Eye (tissue), 1 donor: ENCODE results near the gene GFM1.

Source experiments
- DNase-seq: peaks from one replicate; pipeline ENCODE4 v3.0.0-alpha.2; 2015

Gene GFM1

DNA sequence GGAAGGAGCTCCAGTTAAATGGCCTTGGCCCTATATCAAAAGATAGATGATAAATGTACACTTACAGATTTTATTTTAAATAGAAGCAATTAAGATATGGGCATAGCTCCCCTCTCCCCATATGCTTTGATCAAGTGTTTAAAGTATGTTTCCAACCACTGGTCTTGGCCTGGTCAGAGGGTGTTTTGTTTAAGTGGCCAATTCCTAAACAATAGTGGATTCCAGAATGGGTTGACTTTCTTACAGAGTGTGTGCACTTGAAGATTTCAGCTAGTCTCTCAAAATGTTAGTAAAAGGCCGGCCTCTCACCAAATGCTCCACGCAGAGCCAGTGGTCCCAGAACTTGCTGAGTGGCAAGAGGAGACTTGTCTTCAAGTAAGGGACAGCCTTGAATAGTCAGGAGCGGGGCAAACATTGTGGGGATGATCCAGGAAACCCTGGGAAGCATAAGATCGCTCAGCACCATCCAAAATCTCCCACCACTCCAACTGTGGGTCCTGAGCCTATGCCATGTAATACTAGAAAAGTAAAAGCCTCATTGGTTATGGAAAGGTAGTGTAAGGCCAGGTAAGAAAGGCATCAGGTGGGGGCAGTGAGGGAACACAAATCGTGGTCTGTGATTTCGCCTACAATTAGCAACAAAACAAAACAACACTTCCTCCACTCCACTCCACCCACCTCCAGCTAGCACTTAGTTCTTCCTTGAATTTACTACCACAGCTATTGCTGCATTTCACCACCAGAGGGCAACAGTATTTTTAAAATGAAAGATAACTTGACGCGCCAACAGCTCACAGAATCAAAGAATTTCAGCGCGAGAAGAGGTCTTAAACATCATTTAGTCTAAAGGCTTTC, 83.1 kb downstream of the GFM1 start:
- DNase-seq: peak; percentile 89

- DNase-seq: no peak
Measured at GRCh38 chr3:158728061-158728377, 83.7 kb downstream of the GFM1 start.

GRCh38 chr3:158728851-158729250, 84.5 kb downstream of the GFM1 start:
- no peak for DNase-seq

GRCh38 chr3:158731486-158731885, 87.2 kb downstream of the GFM1 start:
- DNase-seq: peak; percentile 67

DNA sequence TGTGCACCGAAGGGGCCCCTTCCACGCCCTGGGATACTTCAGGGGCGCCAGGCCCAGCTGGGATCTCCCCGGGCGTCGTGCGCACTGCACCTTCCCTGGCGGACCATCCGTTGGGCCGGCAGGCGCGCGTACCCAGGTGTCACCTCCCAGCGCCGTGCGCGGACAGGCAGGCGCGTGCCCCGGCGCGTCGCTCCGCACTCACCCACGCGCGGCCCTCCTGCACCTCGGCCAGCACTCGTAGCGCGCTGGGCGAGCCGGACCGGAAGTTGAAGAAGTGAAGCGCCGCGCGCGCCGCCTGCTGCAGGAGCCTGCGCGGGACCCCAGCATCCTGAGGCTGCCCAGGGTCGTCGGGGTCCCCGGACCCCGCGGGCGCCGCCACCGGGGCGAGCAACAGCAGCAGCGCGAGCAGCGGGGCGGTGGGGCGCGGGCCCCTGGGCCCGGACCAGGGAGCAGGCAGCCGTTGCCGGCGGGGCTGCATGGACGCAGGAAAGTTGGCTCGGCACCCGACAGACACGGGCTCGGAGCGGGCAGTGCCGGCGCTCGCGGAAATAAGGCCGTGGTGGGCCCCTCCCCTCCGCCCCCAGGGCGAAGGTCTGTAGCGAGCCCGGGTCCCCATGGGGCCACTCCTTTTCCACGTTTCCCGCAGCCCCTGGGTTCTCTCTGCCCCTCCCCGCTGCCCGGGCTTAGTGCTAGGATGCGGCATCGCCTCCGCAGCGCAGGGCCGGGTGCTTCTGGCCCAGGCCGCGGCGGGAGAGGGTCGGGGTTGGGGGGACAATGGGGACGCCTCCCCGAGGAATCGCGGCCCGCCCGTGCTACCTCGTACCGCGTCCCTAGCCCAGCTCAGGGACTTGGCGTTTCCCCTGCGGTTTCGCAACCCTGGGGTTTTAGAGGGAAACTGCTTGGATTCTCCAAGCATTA, 87.9 kb downstream of the GFM1 start, which contains the start of gene RARRES1:
TSS of gene RARRES1 (minus strand) at position 520 of the 918 bp plus-strand sequence. CDS start at position 478, 42 bp downstream.
- peak; percentile 84 for DNase-seq

DNA sequence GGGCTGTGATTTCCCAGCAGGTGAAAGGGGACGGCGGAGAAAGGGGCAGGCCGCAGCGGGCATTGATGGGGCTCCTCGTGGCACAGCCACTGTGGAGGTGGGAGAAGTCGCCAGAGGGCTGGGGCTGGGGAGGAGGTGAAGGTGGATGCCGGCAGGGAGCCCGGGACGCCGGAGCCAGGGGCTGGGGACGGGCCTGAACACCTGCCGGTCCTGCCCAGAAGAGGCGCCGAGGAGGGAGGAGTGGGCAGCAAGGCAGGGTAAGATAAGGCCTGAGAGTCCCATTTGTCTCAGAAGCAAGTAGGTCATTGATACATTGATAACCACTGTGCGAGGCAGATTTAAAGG, 88.5 kb downstream of the GFM1 start:
- DNase-seq: no peak

DNA sequence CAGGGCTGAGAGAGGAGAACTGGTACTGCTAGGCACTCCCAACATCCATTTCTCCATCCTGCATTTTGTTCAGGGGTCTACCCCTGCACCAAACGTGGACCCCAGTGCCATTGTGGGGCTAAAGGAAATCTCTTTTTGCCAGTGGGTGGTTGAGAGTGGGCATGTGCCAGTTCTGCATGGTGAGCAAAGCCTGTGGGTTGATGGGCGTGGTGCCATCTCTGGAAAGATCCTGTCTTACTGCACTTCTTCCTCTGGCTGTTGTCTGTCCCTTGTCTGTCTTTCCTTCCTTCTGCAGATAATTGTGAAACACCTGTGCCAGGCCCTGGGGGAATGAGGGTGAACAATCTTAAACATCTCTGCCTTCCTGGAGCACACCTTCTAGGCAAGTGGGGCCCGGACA, 89.3 kb downstream of the GFM1 start:
- DNase-seq: no peak

GRCh38 chr3:158735296-158736033, 91.1 kb downstream of the GFM1 start:
- DNase-seq: no peak

DNA sequence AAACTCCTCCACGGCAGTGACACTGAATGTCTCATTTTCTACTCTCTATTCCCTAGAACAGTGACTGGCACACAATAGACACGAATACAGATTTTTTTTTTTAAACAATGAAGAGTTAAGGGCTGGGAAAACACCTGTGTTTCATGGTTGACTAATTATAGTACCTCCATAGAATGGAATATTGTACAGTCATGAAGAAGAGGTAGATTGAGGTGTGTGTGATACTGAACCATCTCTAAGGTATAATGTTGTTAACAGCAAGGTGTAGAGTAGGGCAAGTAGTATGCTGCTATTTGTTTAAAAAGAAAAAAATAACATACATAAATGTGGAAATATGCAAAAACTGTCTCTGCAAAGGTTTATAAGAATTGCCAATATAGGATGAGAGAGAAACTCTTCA, 93.1 kb downstream of the GFM1 start:
- no peak for DNase-seq

DNA sequence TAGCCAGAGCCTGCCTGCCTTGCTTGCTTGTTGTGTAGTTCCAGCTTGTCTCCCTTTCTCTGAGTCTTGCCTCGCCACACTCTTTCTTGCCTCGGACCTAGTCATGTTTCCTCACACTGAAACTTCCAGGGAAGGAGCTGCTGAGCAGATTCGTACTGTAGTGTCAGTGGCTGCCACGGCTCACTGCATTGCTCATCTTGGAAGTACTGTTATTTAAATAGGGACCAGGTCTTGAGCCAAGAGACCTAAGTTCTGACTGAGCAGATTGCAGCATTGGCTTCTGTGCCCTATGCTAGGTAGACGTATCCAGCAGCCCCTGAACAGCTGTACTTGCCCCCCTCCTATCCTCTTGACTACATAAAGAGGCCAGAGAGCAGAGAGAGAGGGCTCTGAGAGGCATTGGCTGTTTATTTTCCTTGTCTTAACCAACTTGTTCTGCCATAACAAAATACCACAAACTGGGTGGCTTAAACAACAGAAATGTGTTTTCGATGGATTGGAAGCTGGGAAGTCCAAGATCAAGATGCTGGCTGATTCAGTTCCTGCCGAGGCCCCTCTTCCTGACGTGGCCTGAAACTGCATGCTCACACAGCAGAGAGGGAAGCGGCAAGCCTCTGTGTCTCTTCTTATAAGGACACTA, 93.8 kb downstream of the GFM1 start:
- DNase-seq: no peak

GRCh38 chr3:158738653-158739052, 94.3 kb downstream of the GFM1 start:
- no peak for DNase-seq

DNA sequence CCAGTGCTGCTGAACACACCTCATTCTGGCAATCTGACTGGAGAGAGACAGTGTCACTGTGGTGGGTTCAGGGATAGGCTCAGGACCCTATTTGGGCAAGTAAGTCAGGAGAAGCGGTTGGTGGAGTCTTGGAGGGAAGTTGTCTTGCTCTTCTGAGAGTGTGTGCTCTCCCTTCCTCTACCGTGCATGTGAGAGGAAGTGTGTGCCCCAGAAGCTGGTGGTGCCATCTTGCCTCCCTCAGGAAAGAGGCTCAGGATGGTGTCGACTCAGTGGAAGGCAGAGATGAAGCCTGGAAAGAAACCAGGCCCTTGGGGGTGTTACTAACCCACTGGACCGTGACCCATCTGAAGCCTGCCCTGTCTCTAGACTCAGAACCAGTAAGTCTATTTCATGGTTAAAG, 94.8 kb downstream of the GFM1 start:
- no peak for DNase-seq

DNA sequence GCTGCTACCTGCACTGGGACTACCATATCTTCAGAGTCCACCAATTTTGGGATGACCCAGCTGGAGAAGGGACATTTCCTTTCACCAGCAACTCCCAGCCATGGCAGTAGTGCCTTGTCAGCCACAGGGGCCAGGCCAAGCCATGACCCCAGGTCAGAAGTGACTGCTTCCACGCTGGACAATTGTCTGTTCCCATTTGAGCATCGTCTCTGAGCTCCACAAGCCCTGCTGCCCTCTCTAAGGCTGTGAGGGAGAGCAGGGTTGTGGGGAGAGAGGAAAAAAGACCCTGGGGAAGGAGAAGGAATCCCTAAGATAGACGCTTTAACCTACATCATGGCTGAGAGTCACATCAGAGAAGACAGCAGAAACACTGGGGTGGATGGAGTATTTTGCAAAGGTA, 95.3 kb downstream of the GFM1 start:
- no peak for DNase-seq
